HG03457 (cell line): ENCODE measurements around the gene MRPL24.

Experiments
- ATAC-seq: cut with Tn5 transposase; IDR thresholded peaks from one replicate; pipeline ENCODE4 v1.9.1; 2021; ENCODE audit warnings: moderate number of reproducible peaks; ENCODE audit not compliant: unreplicated experiment

The MRPL24 gene

GRCh38 chr1:156711011-156711817, 29.7 kb downstream of the MRPL24 start:
- ATAC-seq = no peak

GRCh38 chr1:156709757-156710489, 31.0 kb downstream of the MRPL24 start:
- no peak for ATAC-seq

- no peak for ATAC-seq
These were observed 31.9 kb downstream of the MRPL24 start for GRCh38 chr1:156709031-156709430.

GRCh38 chr1:156708218-156708661, 32.6 kb downstream of the MRPL24 start:
- no peak for ATAC-seq

- ATAC-seq = no peak
These were observed 33.3 kb downstream of the MRPL24 start for GRCh38 chr1:156707417-156708217.

GRCh38 chr1:156706657-156707416, 34.1 kb downstream of the MRPL24 start:
- ATAC-seq = no peak

GRCh38 chr1:156705918-156706656, 34.8 kb downstream of the MRPL24 start:
- no peak for ATAC-seq

- no peak for ATAC-seq
These were observed 35.5 kb downstream of the MRPL24 start, which contains the start of gene CRABP2 for GRCh38 chr1:156705321-156705917. TSS of gene CRABP2 (minus strand) at chr1:156705583. CDS start at chr1:156705446, 137 bp downstream.

GRCh38 chr1:156704930-156705320, 36.0 kb downstream of the MRPL24 start:
- ATAC-seq = no peak

- no peak for ATAC-seq
These were observed 36.6 kb downstream of the MRPL24 start for GRCh38 chr1:156704166-156704711.

- no peak for ATAC-seq
These were observed 37.1 kb downstream of the MRPL24 start for GRCh38 chr1:156703741-156704140.

- no peak for ATAC-seq
These were observed 37.6 kb downstream of the MRPL24 start for GRCh38 chr1:156703336-156703735.

GRCh38 chr1:156700736-156701531, 40.0 kb downstream of the MRPL24 start:
- ATAC-seq = no peak

GRCh38 chr1:156698995-156699394, 41.9 kb downstream of the MRPL24 start:
- ATAC-seq = no peak

- ATAC-seq = no peak
These were observed 43.4 kb downstream of the MRPL24 start for GRCh38 chr1:156697481-156697880.

- ATAC-seq = no peak
These were observed 44.1 kb downstream of the MRPL24 start for GRCh38 chr1:156696755-156697154.

- no peak for ATAC-seq
These were observed 46.3 kb downstream of the MRPL24 start for GRCh38 chr1:156694690-156694962.

GRCh38 chr1:156693848-156694689, 46.8 kb downstream of the MRPL24 start:
- ATAC-seq = no peak
